DMS153 treated with DMSO at 0.1 percent for 48 hours (cell line): ENCODE results near the gene P3H1.
"Not testable (repeated sequence)": the region's sequence is repeated elsewhere in the genome, so short reads cannot be mapped to it uniquely, and the experiment has no call there.

Experiments used
- DNase-seq: peaks from one replicate; lab custom pipeline; 2025; ENCODE audit not compliant: unreplicated experiment; lab: John Stamatoyannopoulos, UW

Gene P3H1

GRCh38 chr1:42732126-42732680, 34.6 kb downstream of the P3H1 start:
- DNase-seq = no peak

DNA sequence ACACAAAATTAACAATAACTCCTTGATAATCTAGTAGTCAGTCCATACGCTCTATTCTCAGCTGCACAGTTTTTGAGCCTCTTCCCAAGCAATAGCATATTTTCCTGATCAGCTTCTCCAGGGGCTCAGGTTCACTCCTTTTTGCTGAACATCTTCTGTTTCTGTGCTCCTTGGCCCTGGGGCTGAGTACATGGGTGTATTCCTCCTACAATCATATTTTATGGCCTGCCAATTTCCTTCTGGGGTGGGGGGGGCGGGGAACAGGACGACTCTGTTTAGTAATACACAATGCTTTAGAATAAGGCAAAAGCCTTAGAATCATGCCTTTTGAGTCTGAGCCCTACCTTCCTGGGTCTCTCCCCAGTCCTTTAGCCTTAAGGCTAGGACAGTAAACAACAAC, 35.2 kb downstream of the P3H1 start:
- DNase-seq = no peak

DNA sequence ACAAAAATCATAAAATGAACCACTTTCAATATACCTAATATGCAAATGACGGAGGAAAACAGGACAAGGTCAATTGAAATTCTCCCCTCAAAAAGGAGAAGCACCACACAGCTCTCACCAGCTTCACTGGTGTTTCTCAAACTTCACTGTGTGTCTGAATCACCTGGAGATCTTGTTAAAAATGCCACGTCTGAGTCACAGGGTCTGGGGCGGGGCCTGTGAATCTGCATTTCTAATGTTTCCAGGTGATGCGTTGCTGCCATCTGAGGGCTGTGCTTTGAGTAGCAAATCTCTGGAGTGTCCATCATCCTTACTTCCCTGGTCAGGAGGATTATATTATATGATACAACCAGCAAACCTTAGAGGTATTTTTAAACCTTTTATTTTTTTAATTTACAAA, 35.8 kb downstream of the P3H1 start:
- DNase-seq = no peak

GRCh38 chr1:42730002-42730401, 36.8 kb downstream of the P3H1 start:
- DNase-seq = no peak

DNA sequence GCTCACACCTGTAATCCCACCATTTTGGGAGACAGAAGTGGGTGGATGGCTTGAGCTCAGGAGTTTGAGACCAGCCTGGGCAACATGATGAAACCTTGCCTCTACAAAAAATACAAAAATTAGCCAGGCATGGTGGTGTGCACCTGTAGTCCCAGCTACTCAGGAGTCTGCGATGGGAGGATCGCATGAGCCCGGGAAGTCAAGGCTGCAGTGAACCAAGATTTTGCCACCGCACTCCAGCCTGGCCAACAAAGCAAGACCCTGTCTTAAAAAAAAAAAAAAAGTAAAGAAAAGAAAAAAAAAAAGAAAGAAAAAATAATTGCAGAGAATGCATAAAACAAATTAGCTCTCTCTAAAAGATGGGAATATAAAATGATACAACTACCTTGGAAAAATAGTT, 41.0 kb downstream of the P3H1 start:
- not testable (repeated sequence) for DNase-seq

DNA sequence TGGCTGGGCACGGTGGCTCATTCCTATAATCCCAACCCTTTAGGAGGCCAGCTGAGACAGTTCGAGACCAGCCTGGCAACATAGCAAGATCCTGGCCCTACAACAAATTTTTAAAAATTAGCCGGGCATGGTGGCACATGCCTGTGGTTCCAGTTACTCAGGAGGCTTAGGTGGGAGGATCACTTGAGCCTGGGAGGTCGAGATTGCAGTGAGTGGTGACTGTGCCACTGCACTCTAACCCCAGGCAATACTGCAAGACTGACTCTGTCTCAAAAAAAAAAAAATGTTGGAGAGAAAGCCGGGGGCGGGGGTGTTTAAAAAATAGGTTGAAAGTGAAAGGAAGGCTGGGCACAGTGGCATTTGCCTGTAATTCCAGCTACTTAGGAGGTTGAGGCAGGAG, 43.3 kb downstream of the P3H1 start:
- no peak for DNase-seq

DNA sequence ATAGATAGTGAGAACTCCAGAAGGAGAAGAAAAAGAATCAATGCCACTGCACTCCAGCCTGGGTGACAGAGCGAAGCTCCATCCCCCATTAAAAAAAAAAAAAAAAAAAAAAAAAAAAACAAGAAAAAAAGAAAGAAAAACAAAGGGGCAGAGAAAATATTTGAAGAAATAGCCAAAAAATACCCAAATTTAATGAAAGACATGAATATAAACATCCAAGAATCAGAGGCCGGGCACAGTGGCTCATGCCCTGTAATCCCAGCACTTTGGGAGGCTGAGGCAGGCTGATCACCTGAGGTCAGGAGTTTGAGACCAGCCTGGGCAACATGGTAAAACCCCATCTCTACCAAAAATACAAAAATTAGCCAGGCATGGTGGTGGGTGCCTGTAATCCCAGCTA, 44.4 kb downstream of the P3H1 start:
- DNase-seq = not testable (repeated sequence)

GRCh38 chr1:42721926-42722325, 44.9 kb downstream of the P3H1 start:
- no peak for DNase-seq

DNA sequence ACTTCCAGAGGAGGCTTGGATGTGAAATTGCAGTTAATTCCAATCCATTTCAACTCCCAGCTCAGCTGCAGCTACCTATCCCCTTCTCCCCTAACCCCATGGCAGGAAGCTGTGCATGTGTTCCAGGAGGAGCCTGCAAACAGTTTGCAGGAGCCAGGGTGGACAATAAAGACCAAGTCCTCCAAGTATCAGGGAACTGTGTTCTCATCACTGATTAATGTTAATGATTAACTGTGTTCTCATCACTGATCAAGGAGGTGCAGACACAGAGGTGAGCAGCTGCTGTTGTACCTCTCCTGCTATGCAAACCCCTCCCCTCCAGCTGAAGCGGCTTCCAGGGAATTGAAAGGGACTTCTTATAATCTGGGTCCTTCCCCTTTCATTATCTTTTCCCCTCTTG, 46.0 kb downstream of the P3H1 start:
- no peak for DNase-seq

- not testable (repeated sequence) for DNase-seq
Observed at GRCh38 chr1:42714441-42714840, 52.4 kb downstream of the P3H1 start.

DNA sequence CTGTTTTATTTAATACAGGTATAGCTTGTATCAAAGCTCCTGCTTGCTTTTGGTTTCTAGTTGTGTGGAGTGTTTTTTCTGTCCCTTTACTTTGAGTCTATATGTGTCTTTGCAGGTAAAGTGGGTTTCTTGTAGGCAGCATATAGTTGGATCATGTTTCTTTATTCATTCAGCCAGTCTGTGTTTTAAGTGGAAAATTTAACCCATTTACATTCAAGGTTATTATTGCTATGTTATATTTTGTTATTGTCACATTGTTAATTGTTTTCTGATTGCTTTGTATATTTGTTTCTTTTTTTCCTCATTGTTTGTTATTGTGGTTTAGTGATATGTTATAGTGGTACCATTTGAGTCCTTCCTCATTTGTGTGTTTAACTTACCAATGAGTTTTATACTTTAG, 53.5 kb downstream of the P3H1 start:
- DNase-seq = no peak

DNA sequence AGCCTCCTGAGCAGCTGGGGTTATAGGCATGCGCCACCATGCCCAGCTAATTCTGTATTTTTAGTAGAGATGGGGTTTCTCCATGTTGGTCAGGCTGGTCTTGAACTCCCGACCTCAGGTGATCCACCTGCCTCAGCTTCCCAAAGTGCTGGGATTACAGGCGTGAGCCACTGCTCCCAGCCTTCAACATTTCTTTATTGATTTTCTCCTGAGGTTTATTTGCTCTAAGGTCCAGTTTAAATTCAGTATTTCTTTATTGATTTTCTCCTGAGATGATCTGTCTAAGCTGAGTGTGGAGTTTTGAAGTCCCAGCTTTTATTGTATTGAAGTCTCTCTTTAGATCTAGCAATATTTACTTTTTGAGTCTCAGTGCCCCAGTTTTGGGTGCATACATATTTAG, 54.0 kb downstream of the P3H1 start:
- DNase-seq = not testable (repeated sequence)

DNA sequence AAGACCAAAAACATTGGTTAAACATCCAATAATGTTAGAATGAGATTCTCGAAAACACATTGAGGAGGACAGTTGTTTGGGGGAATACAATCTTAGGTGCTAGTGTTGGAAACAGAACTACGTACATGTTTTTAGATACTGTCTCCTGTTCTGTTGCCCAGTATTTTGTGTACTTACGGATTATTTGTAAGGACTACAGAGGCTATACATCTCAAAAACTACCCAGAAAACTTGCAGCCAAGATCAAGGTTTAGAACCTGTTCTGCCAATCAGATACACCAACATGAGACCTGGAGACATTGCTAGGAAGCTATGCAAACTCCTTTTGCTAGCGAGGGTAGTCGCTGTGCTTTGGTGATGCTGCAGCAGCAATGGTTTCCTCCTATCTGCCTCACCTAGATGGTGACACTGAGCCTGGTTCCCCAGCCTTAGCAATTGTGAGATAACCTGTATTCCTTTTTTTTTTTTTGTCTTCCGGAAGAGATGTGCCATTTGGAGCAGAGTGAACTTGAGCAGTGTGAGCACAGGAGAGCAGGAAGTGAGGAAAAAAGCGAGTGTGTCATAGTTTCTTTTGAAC, 62.9 kb downstream of the P3H1 start:
- no peak for DNase-seq

DNA sequence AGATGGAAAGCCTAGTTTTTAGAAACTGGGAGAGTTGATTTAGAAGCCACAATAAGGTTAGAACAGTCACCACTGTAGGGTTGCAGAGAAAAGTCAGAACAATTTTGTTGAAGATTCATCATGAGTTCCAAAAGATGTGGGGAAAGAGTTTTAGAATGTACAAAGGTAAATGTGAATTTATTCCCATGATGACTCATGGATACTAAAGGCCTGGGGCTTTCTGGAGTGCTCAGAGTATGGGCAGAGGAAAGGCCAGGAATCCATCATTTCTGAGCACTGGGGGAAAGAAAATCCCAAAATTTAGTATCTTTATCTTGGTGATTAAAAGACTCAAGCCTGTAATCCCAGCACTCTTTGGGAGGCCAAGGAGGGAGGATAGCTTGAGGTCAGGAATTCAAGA, 66.8 kb downstream of the P3H1 start:
- no peak for DNase-seq

- DNase-seq = no peak
Observed at GRCh38 chr1:42698081-42698813, 68.6 kb downstream of the P3H1 start.
